ENCODE results near the gene KAZALD1. TPM values are rescaled to one million over a fixed set of nuclear protein-coding genes. Genes with fewer than 3 reads are reported as not detected.

KAZALD1 gene
- total and polyA plus RNA-seq, 10 of the 15 experiments (the other 5 are each of a cell fraction or from before 2014, with no cell fraction given) = 0.10 to 4.3 (median 1.9) TPM

- ChIA-PET RAD21 (ENCODE audit: unreplicated experiment) (interaction anchor here (0.7 to 7.0 kb wide), 7 partner anchors 11 to 65 kb away, joined by 3 to 93 read pairs (median 3); no protein-coding TSS in a partner anchor), POLR2A (interaction anchor here (1.0 kb wide), 1 partner anchor 38 kb away, joined by 4 read pairs; no protein-coding TSS in a partner anchor), CTCF (interaction anchor here (0.8 to 13.8 kb wide), 26 partner anchors 9 to 176 kb away, joined by 3 to 231 read pairs (median 8); partner anchors contain the start of gene KAZALD1), SMC1A (ENCODE audit: uncharacterized antibody, unreplicated experiment) (interaction anchor here (1.2 to 7.6 kb wide), 10 partner anchors 11 to 475 kb away, joined by 3 to 72 read pairs (median 5); no protein-coding TSS in a partner anchor)
- Histone ChIP-seq H3K27me3 (replicated peaks in 1 of 2; ENCODE audit: control insufficient read depth in 2 of 2, insufficient read depth in 2 of 2, low read length in 1 of 2) (peaks cover 0 to 1% of the 10 kb centered on the region in 2 experiments; a peak in 2 of 4 replicates), H3K79me2 (ENCODE audit: control insufficient read depth, insufficient read depth, low read length) (no peaks in the 10 kb centered on the region), H3K4me2 (ENCODE audit: control insufficient read depth, insufficient read depth) (no peak overlapping the region), H3K36me3 (ENCODE audit: control insufficient read depth in 2 of 2, insufficient read depth in 2 of 2, low read length in 1 of 2) (no peaks in the 10 kb centered on the region), H3K9me3 (replicated peaks; ENCODE audit: control insufficient read depth, insufficient read depth, low read length) (no peaks in the 10 kb centered on the region), H3K27ac (ENCODE audit: control insufficient read depth, insufficient read depth) (no peak overlapping the region), H3K4me1 (ENCODE audit: control insufficient read depth, insufficient read depth, low read length) (no peaks in the 10 kb centered on the region), H2AFZ (ENCODE audit: control insufficient read depth, low read depth, low read length) (no peak overlapping the region), H3K9ac (ENCODE audit: control insufficient read depth, insufficient read depth, low read length) (no peak overlapping the region), H4K20me1 (ENCODE audit: control insufficient read depth, insufficient read depth) (no peaks in the 10 kb centered on the region), H3K4me3 (no peak overlapping the region)
- intact Hi-C loops (cut with micrococcal nuclease; ENCODE audit: unreplicated experiment) (no loop called here), in situ Hi-C loops (cut with MboI) (loop anchor here (5.0 kb wide), 1 partner anchor 46 kb away; no protein-coding TSS in a partner anchor)
- DNase-seq (ENCODE audit: low read depth, low spot score) (no peak), FAIRE-seq (no peak), ATAC-seq (no peak)
- no TSS peak for BruUV-seq (replicated peaks)
- WGBS (ENCODE audit: insufficient coverage, insufficient replicate concordance, low lambda C conversion rate, missing lambda C conversion rate) = 46% methylated on average over 4 of the region's 4 CpGs
- TF ChIP-seq FOXK2 (IDR thresholded peaks at IDR 0.05) = no peak
- TF ChIP-seq BMI1 (IDR thresholded peaks at IDR 0.05; ENCODE audit: borderline replicate concordance) = no peak
- TF ChIP-seq SIX5 (IDR thresholded peaks at IDR 0.05; ENCODE audit: low read depth, low read length, severe bottlenecking) = no peak
- no peak for TF ChIP-seq RAD51 (IDR thresholded peaks at IDR 0.05)
- TF ChIP-seq E2F8 (IDR thresholded peaks at IDR 0.05; ENCODE audit: low read depth, partially characterized antibody) = no peak
- TF ChIP-seq TCF3 (IDR thresholded peaks at IDR 0.05; ENCODE audit: borderline replicate concordance, insufficient read depth, low read depth, low read length) = no peak
- no peak for TF ChIP-seq CEBPB (IDR thresholded peaks at IDR 0.05; ENCODE audit: borderline replicate concordance in 1 of 2, low read depth in 2 of 2, low read length in 2 of 2)
- no peak for TF ChIP-seq ZZZ3 (IDR thresholded peaks at IDR 0.05; ENCODE audit: control insufficient read depth, insufficient read length, low read depth)
- no peak for TF ChIP-seq PBX3 (IDR thresholded peaks at IDR 0.05; ENCODE audit: insufficient replicate concordance, low read depth, low read length)
- no peak for TF ChIP-seq ZNF24 (IDR thresholded peaks at IDR 0.05)
- TF ChIP-seq ZNF217 (IDR thresholded peaks at IDR 0.05) = no peak
Measured at GRCh38 chr10:101096378-101096777, 34.6 kb downstream of the KAZALD1 start.

Data from GM12878 (cell line).